Adrenal gland (tissue), 12 donors: ENCODE measurements around the gene ADSL. TPM values are rescaled to one million over a fixed set of nuclear protein-coding genes. Genes with fewer than 3 reads are reported as not detected.

Experiments used
- DNase-seq, 7 donors: peaks; one replicate each; pipeline ENCODE4 v3.0.0-alpha.2; 2019 to 2020
- H3K27ac ChIP-seq, 5 donors: fragments of 200-600 bp; sonication (generic) in 4 of 5; 1 replicate in 3 of 5; 2 replicates in 2 of 5; pipeline versions ENCODE4 v1.5.1 to v1.8.0; 2016 to 2020; ENCODE audit warnings: mild to moderate bottlenecking in 1 of 5
- H3K27me3 ChIP-seq: fragments of 200-600 bp; 2 replicates; pipeline ENCODE4 v1.8.0; 2021
- H3K36me3 ChIP-seq, 2 donors: fragments of 200-600 bp; replicated peaks in 1 of 2; 1 replicate in 1 of 2; 2 replicates in 1 of 2; pipeline versions ENCODE4 v1.5.1 to v1.8.0; 2018 to 2022
- H3K4me1 ChIP-seq, 2 donors: fragments of 200-600 bp; replicated peaks in 1 of 2; 1 replicate in 1 of 2; 2 replicates in 1 of 2; pipeline versions ENCODE4 v1.5.1 to v1.8.0; 2018 to 2021
- H3K4me3 ChIP-seq, 4 donors: fragments of 200-600 bp; sonication (generic) in 3 of 4; one replicate each; pipeline ENCODE4 v1.5.1; 2016 to 2018
- H3K9me3 ChIP-seq, 3 donors: fragments of 200-600 bp; sonication (generic) in 1 of 3; replicated peaks in 1 of 3; 1 replicate in 2 of 3; 2 replicates in 1 of 3; pipeline versions ENCODE4 v1.5.1 to v1.8.0; 2016 to 2021
- POLR2A ChIP-seq, 2 donors: fragments of 450-650 bp; IDR thresholded peaks; one replicate each; pipeline ENCODE4 v1.6.1; 2017; ENCODE audit warnings: antibody characterized with exemption in 2 of 2, mild to moderate bottlenecking in 2 of 2, moderate library complexity in 1 of 2
- WGBS, 4 donors: extraction: QIAGEN DNeasy Blood & Tissue Kit in 2 of 4; methylation state at CpG; one replicate each; pipeline versions ENCODE4 v1.1.5 to v1.1.7; 2013 to 2017; 5-methylcytosine and 5-hydroxymethylcytosine counted together
- intact Hi-C, 2 donors: fragments of 100-400 bp; cut with DNase I; formaldehyde crosslinking; loops; one replicate each; pipeline versions ENCODE4 v1.14.1 to v1.15.0; 2022 to 2023
- polyA plus RNA-seq, 3 donors: library from polyadenylated mRNA; stranded (reverse); fragments of 200-250 nt in 2 of 3; fragments of 350-450 nt in 1 of 3; fragmentation: Illumina TruSeq in 1 of 3; extraction: RNeasy Lipid Tissue Mini Kit (QIAGEN cat#74804) in 1 of 3; gene quantifications; one replicate each; pipeline ENCODE4 v1.2.3, GENCODE V29; 2013 to 2014
- total RNA-seq, 9 donors: library from RNA; depleted of rRNA in 4 of 9; stranded (reverse); fragments of >200 nt in 4 of 9; fragments of 120-200 nt in 1 of 9; fragmentation: NEBNext Ultra II Directional in 1 of 9; extraction: Animal tissue kit (Norgen Biotek cat#: 25700) in 1 of 9; gene quantifications; one replicate each; pipeline versions ENCODE4 v1.1.0 to v1.2.4, GENCODE V29; 2013 to 2023
- TF ChIP-seq, protein P1 (sequence below), 6 experiments: fragments of 450-650 bp in 4 of 6; fragments of 200-600 bp in 2 of 6; sonication (generic) in 1 of 6; IDR thresholded peaks; 1 replicate in 5 of 6; 2 replicates in 1 of 6; pipeline versions ENCODE4 v1.5.1 to v1.8.0; 2016 to 2021; ENCODE audit warnings: antibody characterized with exemption in 6 of 6, mild to moderate bottlenecking in 2 of 6, moderate library complexity in 1 of 6
- donor health status: healthy with polysubstance abuse.
- donor health status: Bipolar disorder and iron deficiency.
- donor health status: DM: yes; HTN: yes; CAD: no.
- donor health status: DM: no; HTN: no; CAD: no.
- donor health status: DM: no; HTN: no; CAD: no.
- donor health status: DM: yes; HTN: yes; CAD: no.

Gene ADSL
- total and polyA plus RNA-seq, 12 donors = 26.8 to 107 (median 57.5) TPM

DNA sequence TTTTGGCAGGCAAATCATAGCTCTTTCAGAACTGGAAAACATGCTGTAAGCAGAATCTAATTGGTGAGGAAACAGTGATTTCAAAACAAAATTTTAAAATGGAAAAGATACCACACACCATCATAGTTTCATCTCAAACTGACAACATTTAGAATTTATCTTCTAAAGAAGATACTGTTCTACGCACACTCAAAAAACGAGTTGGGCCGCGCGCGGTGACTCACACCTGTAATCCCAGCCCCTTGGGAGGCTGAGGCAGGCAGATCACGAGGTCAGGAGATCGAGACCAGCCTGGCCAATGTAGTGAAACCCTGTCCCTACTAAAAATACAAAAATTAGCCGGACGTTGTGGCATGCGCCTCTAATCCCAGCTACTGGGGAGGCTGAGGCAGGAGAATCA lies 44.2 kb upstream of the ADSL start:
- no peak for TF ChIP-seq POLR2A (IDR thresholded peaks at IDR 0.05)
- TF ChIP-seq, protein P1, sequence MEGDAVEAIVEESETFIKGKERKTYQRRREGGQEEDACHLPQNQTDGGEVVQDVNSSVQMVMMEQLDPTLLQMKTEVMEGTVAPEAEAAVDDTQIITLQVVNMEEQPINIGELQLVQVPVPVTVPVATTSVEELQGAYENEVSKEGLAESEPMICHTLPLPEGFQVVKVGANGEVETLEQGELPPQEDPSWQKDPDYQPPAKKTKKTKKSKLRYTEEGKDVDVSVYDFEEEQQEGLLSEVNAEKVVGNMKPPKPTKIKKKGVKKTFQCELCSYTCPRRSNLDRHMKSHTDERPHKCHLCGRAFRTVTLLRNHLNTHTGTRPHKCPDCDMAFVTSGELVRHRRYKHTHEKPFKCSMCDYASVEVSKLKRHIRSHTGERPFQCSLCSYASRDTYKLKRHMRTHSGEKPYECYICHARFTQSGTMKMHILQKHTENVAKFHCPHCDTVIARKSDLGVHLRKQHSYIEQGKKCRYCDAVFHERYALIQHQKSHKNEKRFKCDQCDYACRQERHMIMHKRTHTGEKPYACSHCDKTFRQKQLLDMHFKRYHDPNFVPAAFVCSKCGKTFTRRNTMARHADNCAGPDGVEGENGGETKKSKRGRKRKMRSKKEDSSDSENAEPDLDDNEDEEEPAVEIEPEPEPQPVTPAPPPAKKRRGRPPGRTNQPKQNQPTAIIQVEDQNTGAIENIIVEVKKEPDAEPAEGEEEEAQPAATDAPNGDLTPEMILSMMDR (IDR thresholded peaks at IDR 0.05) = no peak
- no peak for DNase-seq
- intact Hi-C loops = no loop called here
- Histone ChIP-seq H3K9me3 (no peaks in the 10 kb centered on the region), H3K27ac (no peak overlapping the region), H3K4me1 (peaks cover 8 to 14% of the 10 kb centered on the region in 2 donors), H3K27me3 (no peaks in the 10 kb centered on the region), H3K4me3 (no peak overlapping the region), H3K36me3 (peaks cover 0 to 35% of the 10 kb centered on the region in 2 donors)
- 95 to 98% (median 97%) methylated on average over 11 of the region's 11 CpGs for WGBS, 4 donors

DNA sequence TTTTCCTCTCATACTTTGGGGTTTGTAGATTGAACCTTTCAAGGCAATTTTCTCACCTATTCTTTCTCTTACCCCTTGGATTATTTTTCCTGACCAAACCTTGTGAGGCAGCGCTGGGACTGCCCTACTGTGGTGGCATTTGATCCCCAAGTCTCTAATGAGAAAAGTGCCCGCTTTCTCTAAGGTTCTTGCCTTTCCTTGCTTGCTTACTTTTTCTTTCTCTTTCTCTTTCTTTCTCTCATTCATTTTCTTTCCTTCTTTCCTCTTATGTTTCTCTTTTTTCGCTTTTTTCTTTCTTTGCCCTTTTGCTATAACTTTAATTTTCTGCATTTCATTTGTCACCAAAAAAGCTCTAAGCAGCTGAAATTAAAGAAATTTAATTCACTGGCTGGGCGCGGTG lies 40.7 kb upstream of the ADSL start:
- 98 to 99% (median 99%) methylated on average over 5 of the region's 5 CpGs for WGBS, 4 donors

DNA sequence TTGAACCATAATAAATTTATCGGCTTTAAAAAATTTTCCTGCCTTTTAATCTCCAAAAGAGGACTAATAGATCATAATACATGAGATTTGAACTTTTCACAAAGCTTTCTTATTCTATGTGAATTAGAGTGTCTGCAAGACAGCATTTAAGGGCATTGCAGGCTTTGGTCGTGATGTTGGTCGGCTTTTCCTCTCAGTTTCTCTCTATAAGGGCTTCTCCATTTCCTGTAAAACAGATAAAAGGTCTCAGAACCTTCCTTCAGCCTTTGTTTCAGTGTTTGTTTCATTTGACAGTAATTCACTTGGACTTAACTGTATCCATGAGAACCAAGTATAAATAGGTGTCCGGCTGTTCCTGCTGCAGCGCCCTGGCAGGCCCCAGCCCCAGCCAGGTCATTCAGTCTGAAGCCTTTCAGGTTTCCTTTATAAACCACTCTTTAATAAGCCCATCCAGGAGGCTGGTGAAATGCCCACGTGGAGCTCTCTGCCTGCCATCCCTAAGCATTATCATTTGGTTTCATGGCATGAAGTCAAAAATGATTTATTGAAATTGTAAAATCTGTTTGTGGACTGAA lies 37.2 kb upstream of the ADSL start:
- TF ChIP-seq POLR2A (IDR thresholded peaks at IDR 0.05) = no peak
- TF ChIP-seq, protein P1 (IDR thresholded peaks at IDR 0.05) = no peak
- intact Hi-C loops = no loop called here
- peaks cover 0 to 59% of the 10 kb centered on the region in 2 donors for H3K36me3 ChIP-seq
- H3K9me3 ChIP-seq = no peaks in the 10 kb centered on the region
- peaks cover 0 to 6% of the 10 kb centered on the region in 2 donors for H3K4me1 ChIP-seq
- H3K27ac ChIP-seq = no peak overlapping the region
- H3K27me3 ChIP-seq = no peaks in the 10 kb centered on the region
- DNase-seq = no peak
- no peak overlapping the region for H3K4me3 ChIP-seq
- 85 to 91% (median 87%) methylated on average over 6 of the region's 6 CpGs for WGBS, 4 donors

More for the DNA sequence above, 40.7 kb upstream of the ADSL start:
- Histone ChIP-seq H3K4me3 (no peak overlapping the region), H3K9me3 (no peaks in the 10 kb centered on the region), H3K36me3 (peaks cover 0 to 57% of the 10 kb centered on the region in 2 donors), H3K27me3 (no peaks in the 10 kb centered on the region), H3K27ac (no peak overlapping the region), H3K4me1 (no peaks in the 10 kb centered on the region)
- TF ChIP-seq, protein P1 (IDR thresholded peaks at IDR 0.05) = no peak
- no peak for TF ChIP-seq POLR2A (IDR thresholded peaks at IDR 0.05)
- intact Hi-C loops = no loop called here
- DNase-seq = no peak

DNA sequence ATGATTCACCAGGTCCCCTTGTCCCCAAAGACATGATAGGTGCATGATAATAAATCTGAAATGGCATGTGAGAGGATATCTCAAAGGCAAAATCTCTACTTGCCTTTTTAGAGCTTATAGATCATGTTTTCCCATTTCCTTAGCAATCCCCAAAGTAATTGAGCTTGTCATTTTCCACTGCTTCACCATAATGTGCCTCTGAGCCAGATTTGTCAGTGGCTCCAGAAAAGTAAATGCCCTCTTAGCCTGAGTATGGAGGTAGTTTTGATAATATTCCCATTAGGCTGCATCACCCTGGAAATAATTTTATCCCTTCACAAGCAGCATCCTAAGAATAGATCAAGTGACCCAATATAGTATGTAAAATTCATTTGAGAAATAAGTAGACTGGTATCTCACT lies 36.7 kb upstream of the ADSL start:
- intact Hi-C loops = no loop called here

More for the DNA sequence above, 36.7 kb upstream of the ADSL start:
- Histone ChIP-seq H3K27me3 (no peaks in the 10 kb centered on the region), H3K27ac (no peak overlapping the region), H3K4me3 (no peak overlapping the region), H3K4me1 (peaks cover 0 to 6% of the 10 kb centered on the region in 2 donors), H3K36me3 (peaks cover 0 to 64% of the 10 kb centered on the region in 2 donors), H3K9me3 (no peaks in the 10 kb centered on the region)
- no peak for DNase-seq
- TF ChIP-seq, protein P1 (IDR thresholded peaks at IDR 0.05) = no peak
- TF ChIP-seq POLR2A (IDR thresholded peaks at IDR 0.05) = no peak
